GM21576 (cell line): ENCODE results near the gene TLR9.
"Not testable (repeated sequence)": the region's sequence is repeated elsewhere in the genome, so short reads cannot be mapped to it uniquely, and the experiment has no call there.

Experiments
- ATAC-seq: cut with Tn5 transposase; IDR thresholded peaks from one replicate; pipeline ENCODE4 v1.9.1; 2021; ENCODE audit warnings: mild to moderate bottlenecking, moderate library complexity; ENCODE audit not compliant: unreplicated experiment

TLR9 gene

DNA sequence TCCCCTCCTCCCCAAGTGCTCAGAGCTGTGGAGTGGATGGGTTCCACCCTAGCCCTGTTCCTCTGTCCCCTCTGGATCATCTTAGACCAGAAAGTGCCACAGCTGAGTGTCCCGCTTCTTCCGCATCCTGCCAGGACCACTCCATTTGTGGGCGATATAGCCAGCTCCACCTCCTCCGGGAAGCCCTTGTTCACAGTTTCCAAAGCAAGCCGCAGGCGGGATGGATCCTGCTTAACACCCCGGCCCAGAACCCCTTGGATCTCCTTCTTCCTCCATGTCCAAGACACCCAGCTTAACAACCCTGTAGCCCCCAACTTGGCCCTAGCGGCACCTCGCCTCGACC lies 28.0 kb downstream of the TLR9 start:
- ATAC-seq = no peak

DNA sequence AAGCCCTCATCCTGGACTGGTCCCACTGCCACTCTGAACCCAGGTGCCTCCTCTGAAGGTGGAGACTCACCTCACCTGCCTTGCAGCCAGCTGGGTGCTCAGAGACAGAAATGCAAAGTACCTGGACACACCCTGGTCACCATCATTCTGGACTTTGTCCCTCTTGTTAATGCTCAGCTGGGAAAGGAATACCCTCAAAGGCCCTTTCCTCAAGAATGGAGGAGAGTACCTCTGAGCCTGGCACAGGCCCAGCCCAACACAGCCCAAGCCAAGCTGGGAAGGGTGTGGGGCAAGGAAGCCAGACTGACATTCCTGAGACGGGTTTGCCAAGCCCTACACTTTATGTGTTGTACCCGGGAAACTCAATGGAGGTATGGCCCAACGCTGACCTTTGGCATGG lies 28.5 kb downstream of the TLR9 start:
- ATAC-seq = no peak

DNA sequence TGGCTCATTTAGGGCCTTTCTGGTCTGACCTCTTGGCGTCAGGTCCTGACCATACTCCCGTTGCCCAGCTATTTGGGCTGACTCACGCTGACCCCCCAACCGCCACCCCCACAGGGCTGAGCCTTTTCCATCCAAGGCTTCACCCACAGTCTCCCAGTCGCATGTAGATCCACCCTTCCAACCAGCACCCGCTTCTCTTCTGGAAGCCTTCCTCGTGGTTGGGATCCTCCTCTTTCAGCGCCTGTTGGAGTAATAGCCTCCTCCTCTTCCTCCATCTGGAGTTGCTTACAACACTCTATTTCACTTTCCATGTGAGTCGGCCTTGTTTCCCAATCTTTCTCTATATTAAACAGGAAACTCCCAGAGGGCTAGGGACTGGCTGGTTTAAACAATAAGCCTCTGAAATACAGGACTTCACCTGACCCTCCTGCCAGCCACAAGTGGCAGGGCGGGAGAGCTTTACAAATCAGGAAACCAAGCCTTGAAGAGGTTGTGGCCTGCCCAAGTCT lies 29.6 kb downstream of the TLR9 start:
- no peak for ATAC-seq

DNA sequence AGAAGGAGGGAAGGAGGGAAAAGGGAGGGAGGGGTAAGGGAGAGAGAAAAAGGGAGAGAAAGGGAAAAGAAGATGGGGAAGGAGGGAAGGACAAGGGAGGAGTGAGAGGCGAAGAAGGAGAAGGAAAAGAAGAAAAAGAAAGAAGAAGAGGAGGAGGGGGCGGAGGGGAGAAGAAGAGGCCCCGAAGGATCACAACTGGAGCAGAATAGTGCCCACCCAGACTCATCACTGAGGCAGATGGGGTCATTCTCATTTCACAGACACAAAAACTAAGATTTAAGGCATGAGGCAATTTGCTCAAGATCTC lies 30.2 kb downstream of the TLR9 start:
- no peak for ATAC-seq

DNA sequence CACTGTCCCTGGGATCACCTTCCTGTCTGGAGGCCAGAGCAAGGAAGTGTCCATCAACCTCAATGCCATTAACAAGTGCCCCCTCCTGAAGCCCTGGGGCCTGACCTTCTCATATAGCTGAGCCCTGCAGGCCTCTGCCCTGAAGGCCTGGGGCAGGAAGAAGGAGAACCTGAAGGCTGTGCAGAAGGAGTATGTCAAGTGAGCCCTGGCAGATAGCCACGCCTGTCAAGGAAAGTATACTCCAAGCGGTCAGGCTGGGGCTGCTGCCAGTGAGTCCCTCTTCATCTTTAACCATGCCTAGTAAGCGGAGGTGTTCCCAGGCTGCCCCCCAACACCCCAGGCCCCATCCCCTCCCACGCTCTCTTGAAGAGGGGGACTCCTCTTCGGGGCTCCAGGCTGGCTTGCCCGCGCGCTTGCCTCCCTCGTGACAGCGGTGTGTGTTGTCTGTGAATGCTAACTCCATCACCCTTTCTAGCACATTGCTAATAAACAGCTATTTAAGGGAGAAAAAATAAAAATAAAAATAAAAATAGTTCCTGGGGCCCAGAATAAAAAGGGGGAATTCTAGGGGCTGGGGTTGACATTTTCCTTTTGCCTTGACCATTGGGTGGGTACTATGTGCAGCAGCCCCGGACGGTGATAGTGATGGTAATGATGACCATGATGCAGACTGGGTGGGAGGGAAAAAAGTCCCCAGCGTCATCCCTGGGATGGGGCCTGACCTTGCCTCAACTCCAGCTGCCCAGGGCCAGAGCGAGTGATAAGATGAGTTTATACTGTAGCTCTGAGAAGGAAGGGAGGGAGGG lies 30.8 kb downstream of the TLR9 start:
- ATAC-seq = no peak

DNA sequence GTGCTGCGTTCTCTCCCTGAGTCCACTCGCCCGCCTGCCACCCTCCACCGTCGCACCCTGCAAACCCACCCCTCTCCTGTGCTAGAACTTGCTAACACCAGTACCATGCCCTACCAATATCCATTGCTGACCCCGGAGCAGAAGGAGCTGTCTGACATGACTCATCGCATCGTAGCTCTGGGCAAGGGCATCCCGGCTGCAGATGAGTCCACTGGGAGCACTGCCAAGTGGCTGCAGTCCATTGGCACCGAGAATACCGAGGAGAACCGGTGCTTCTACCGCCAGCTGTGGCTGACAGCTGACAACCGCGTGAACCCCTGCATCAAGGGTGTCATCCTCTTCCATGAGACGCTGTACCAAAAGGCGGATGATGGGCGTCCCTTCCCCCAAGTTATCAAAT lies 32.4 kb downstream of the TLR9 start:
- ATAC-seq = no peak

DNA sequence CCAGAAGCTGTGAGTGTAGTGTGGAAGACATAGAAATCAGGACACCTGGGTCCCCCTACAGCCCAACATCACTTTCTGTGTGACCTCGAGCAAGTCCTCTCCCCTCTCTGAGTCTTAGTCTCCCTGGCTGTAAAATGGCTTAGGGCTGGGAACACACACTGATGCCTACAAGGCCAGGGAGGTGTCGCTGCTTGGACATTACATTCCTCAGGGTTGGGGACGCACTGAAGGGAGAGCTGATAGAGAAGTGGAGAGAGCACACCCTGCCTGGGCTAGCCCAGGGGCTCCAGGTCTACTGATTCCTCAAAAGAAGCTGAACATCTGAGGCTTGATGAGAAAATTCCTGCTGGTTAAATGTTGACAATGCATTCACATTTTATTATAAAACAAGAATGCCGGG lies 33.8 kb downstream of the TLR9 start:
- ATAC-seq = no peak

DNA sequence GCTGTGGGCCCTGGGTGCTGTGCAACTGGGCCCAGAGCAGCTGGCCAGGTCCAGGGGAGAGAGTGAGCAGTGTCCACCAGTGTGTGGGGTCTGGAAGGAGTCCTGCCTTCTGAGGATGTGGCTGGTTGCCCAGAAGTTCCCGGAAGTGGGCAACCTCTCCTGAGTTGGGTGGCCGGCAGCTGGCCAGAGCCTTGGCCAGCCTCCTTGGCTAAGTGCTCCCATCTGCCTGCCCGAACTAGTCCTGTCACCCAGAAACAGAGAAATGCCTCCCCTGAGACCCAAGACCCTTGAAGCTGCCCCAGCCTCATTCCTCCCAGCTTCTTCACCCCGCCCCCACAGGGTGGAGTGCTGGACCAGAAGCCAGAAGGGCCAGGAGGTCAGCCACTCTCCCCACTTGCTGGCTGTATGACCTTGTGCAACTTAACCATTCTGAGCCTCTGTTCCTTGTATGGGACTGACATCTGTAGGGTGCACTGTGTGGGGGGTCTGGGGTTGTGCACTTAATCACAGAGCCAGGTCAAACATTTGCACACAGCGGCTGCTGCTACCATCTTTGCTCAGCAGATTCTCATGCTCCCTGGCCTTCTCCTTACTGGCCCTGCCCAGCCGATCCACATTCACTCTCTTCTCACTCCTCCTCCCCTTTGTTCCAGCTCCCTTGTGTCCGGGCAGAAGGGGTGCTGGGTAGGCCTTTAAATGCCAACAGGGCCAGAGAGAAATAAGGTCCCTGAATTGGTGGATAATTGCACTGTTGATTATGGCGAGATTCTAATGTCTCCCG lies 35.0 kb downstream of the TLR9 start:
- no peak for ATAC-seq

DNA sequence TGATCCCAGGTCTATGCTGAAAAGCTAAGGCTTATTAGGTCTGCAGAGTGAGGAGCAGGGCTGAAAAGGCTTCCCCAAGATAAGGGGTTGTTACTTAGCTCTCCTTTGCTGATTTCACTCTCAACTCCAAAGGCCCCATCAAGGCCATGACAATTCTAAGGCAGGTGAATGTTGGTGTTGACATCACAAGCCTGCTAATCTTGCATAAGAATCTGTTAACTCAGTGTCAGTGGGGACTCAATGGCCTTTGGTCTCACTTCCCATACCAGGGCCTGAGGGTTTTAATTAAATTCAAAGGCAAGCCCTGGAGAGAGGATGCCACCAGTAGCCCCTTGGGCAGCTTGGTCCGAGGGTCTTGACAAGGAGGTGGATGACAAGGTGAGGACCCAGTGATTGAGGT lies 36.9 kb downstream of the TLR9 start:
- no peak for ATAC-seq

DNA sequence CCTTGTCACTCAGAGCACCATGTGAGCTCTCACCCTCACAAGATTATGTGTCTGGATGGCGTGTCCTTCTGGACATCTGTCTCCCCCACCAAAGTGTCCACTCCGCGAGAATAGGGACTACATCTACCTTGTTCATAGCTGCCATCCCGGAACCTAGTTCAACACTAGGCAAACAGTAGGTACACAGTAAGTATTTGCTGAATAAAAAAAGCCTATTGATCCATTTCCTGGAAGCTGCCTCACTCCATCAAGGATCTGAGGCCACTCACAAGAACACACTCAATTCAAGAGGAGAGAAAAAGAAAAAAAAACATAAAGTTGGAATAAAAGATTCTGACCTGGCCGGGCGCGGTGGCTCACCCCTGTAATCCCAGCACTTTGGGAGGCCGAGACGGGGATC lies 38.7 kb downstream of the TLR9 start:
- no peak for ATAC-seq

DNA sequence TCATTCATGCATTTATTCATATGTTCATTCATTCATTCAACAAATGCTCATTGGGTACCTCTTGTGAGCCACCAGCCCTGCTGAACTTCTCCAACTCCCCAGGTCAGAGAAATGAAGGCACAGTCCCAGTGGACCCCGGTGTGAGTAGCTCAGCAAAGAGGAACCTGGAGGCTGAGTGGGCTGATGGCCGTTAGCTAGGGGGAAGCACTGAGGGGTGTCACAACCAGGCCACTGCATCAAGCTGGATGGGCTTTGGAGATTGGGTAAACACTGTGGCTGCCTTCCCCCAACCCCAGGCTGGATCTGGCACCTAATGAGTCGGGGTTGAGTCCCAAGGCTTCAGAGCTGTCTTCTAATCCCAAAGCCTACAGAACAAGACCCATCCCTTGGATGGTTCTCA lies 39.6 kb downstream of the TLR9 start:
- no peak for ATAC-seq

DNA sequence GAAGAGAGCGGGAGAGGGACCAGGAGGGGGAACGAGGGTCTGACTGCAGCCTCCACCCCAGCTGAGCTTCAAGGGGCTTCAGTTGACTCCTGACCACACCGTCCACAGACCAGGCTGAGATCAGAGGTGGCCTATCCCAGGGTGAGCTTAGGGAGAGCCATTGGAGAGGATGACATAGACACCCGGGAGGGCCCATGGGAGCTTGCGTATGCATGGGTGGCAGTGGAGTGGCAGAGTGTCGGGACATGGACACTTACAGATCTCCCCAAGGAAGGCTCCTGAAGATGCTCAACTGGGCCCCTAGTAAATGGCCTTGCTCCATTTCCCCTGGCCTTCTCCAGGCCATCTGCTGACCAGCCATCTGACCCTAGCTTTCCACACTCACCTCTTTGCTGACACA lies 40.1 kb downstream of the TLR9 start:
- ATAC-seq = no peak

DNA sequence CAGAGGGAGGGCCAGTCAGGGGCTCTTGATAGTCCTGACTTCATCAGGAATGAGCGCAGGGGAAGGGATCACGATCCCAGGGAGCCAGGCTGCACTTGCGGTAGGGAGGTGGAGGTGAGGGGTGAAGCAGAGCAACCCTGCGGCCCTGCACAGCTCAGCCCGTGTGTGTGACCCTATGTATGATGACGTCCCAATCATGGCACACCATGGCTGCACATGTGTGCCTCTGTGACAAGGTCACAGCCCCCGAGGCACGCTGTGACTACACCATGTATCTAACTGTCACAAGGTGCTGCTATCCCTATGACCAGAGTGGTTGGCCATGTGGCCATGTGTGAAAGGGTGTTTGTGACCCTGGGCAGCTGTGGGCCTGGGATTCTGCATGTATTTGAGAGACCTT lies 40.8 kb downstream of the TLR9 start:
- ATAC-seq = no peak

DNA sequence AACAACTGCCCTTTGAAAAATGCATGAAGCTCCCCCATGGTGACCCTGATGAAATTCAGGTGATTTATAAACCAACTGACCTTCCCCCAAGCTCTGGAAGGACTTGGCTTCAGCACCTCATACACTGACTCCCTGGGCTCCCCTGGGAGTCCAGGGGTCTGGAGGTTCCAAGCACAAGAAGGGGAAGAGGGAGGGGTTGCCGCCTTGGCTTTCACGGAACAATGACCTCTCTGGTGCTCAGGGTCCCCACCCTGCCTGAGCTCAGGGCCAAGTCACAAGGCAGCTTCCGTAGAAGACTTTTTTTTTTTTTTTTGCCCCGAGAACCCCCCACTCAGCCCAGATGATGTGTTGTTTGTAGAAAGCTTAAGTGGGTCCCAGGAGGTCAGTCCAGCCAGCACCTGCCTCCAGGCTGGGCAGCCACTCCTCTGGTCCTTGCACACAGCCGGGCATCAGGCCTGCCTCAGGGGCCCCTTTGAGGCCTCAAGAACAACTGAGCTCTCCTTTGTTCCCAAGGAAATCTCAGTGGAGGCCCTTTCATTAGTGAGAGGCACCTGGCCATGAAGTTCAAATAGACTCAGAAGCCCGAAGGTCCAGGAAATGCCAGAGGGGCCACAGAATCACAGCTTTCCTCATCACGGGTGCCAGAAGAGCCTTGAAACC lies 41.5 kb downstream of the TLR9 start:
- ATAC-seq = no peak

DNA sequence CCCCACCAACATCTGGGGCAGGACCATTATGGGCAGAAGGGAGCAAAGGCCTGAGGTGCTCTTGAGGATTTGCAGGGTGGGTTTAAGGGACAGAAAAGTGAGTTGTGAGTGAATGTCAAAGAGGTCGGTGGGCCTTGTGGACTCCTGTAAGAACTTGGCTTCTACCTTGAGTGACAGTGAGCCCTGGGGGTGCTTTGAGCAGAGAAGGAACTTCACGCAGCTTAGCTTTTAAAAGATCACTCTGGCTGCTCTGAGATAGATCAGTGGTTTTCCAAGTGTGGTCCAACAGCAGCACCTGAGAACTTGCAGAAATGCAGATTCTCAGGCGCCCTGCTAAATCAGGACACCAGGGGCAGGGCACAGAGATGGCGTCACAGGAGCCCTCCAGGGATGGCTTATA lies 42.8 kb downstream of the TLR9 start:
- ATAC-seq = no peak

DNA sequence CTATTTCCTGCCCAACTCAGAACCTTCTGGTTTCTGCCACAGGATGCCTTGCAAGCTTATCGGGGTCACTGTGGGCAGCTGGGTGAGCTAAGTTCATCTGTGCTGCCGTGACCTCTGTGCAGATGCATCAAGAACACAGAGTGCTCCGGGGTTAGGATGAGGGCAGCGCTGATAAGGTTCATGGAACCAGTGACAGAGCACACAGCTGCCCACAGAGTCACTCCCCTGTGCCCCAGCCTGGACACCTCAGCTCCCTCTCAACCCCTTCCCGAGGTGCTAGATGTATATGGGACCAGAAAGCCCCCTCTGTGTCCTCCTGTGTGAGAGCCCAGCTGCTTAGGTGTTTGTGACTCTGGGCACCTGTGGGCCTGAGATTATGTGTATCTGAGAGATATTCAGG lies 43.2 kb downstream of the TLR9 start:
- no peak for ATAC-seq

DNA sequence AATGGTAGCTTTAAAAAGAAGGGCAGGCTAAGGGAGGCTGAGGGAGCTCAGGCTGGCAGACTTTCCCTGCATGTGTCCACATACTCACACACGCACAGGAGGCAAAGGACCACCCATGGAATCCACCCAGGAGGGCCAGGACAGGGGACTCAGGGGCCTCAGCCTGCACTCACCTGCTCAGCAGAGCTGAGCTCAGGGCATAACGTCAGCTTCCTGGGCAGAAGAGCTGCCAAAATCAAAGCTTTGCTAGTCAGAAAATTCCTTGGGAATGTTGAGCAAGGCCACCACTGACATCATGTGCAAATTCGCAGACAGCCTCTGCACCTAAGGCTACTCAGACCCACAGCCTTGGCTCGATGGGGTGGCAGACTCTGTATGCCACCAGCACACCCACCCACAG lies 43.9 kb downstream of the TLR9 start:
- no peak for ATAC-seq

DNA sequence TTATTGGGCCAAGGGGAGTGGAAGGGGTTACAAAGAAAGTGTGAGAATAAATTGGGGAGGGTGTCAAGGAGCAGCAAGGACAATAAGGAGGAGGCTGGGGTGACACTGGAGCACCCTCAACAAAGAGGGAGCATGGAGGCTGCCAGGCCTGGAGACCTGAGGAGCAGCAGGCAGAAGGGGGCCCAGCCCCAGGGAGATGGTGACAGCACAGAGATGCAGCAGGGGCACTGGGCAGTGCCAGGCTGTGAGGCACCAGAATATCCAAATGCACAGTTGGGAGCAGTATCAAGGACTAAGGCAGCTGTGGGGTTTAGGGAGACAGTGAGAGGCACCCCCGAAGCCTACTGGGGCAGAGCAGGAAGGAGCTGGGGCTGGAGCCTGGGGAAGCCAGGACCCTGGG lies 46.9 kb downstream of the TLR9 start:
- no peak for ATAC-seq

DNA sequence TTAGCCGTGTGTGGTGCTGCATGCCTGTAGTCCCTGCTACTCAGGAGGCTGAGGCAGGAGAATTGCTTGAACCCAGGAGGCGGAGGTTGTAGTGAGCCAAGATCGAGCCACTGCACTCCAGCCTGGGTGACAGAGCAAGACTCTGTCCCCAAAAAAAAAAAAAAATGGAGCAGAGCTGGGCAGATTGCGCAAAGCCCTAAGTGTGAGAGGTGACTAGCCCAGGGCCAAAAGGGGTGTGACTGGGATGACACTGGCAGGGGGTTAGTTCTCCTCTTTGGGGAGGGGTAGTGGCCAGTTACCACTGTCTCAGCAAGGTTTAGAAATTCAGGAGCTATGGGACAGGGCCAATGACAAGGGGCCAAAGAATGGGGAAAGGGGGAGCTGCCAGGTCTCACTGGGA lies 47.3 kb downstream of the TLR9 start:
- not testable (repeated sequence) for ATAC-seq

DNA sequence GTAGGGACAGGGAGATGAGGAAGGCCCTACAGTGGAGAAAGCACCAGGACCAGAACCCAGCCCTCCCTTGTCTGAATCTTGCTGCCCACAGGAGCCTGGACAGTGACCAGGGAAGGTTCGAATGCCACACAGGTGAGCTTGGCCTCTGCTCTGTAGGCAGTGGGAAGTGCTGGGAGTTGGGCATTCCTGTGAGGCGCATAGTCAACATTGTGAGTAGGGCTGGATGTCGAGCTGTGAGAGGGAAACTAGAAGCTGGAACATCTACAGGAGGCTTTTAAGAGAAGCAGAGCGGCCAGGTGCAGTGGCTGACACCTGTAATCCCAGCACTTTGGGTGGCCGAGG lies 47.8 kb downstream of the TLR9 start:
- no peak for ATAC-seq

DNA sequence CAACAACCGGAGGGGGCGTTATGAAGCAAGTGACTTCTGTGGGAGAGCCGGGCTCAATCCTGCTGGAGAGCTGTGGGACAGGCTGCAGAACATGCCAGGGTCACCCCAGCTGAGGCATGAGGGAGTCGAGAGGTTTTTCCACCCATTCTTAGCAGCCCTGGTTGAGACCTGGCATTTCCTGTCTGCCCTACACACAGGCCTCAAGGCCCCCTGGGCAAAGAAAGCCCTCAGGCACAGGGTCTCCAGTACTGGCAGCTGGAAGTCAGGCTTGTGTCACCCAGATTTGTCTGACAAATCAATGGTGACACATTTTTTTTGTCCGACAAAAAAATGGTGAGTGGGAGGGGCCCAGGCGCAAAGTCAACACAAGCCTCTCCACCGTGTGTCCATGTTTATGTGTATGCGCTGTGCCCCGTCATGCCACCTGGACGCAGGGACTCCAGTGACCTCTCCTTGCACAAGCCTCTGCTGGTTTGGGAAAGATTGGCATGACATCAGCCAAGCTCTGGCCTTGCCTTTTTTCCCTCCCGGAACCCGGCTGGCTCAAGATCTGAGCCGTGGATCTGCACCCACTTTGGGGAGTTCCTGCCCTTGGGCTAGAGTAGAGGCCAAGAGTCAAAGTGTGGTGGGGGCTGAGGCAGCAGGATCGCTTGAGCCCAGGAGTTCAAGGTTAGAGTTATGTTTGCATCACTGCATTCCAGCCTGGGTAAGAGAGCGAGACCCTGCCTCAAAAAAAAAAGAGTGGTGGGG lies 48.3 kb downstream of the TLR9 start:
- ATAC-seq = no peak
